SK-N-SH treated with all-trans-retinoic acid at 6 μM for 48 hours (cell line): ENCODE results near the gene CEMP1.

Experiments used
- ATAC-seq: fragments of 200-7000 bp; cut with Tn5 transposase; 3 replicates; pipeline ENCODE4 v1.9.1; 2020; ENCODE audit warnings: mild to moderate bottlenecking, moderate library complexity
- ARNTL ChIP-seq: fragments of 450-650 bp; formaldehyde crosslinking; IDR thresholded peaks from 2 replicates; pipeline ENCODE4 v1.5.0; 2020; ENCODE audit warnings: low read depth, mild to moderate bottlenecking, moderate library complexity, borderline replicate concordance
- BACH2 ChIP-seq: fragments of 250-450 bp; sonication (Bioruptor Pico); IDR thresholded peaks from 2 replicates; pipeline ENCODE4 v1.9.0; 2021; ENCODE audit warnings: mild to moderate bottlenecking, borderline replicate concordance
- CREB5 ChIP-seq: fragments of 250-450 bp; sonication (Bioruptor Pico); IDR thresholded peaks from 2 replicates; pipeline ENCODE4 v1.5.1; 2020; ENCODE audit warnings: low read depth, mild to moderate bottlenecking, moderate library complexity
- CSDC2 ChIP-seq: fragments of 250-450 bp; sonication (Bioruptor Pico); IDR thresholded peaks from 2 replicates; pipeline ENCODE4 v1.5.0; 2020; ENCODE audit warnings: mild to moderate bottlenecking, moderate library complexity
- CSRNP3 ChIP-seq: fragments of 250-450 bp; sonication (Bioruptor Pico); IDR thresholded peaks from 2 replicates; pipeline ENCODE4 v1.5.1; 2021; ENCODE audit warnings: mild to moderate bottlenecking, moderate library complexity
- ESRRG ChIP-seq: fragments of 250-450 bp; sonication (Bioruptor Pico); IDR thresholded peaks from 2 replicates; pipeline ENCODE4 v1.6.1; 2021; ENCODE audit warnings: mild to moderate bottlenecking
- GLIS3 ChIP-seq: fragments of 250-450 bp; sonication (Bioruptor Pico); IDR thresholded peaks from 2 replicates; pipeline ENCODE4 v1.5.0; 2020; ENCODE audit warnings: mild to moderate bottlenecking, moderate library complexity
- ISL1 ChIP-seq: fragments of 250-450 bp; sonication (Bioruptor Pico); IDR thresholded peaks from 2 replicates; pipeline ENCODE4 v2.1.2; 2022; ENCODE audit warnings: mild to moderate bottlenecking, moderate library complexity
- OSR1 ChIP-seq: fragments of 250-450 bp; sonication (Bioruptor Pico); IDR thresholded peaks from 2 replicates; pipeline ENCODE4 v1.8.0; 2022; ENCODE audit warnings: moderate library complexity, mild to moderate bottlenecking, inconsistent platforms
- PATZ1 ChIP-seq: fragments of 250-450 bp; sonication (Bioruptor Pico); IDR thresholded peaks from 2 replicates; pipeline ENCODE4 v1.8.0; 2020; ENCODE audit warnings: mild to moderate bottlenecking, moderate library complexity, borderline replicate concordance
- PPARA ChIP-seq: fragments of 250-450 bp; sonication (Bioruptor Pico); IDR thresholded peaks from 2 replicates; pipeline ENCODE4 v1.5.0; 2020; ENCODE audit warnings: mild to moderate bottlenecking, borderline replicate concordance
- SNAI2 ChIP-seq: fragments of 250-450 bp; sonication (Bioruptor Pico); IDR thresholded peaks from 2 replicates; pipeline ENCODE4 v1.5.0; 2020; ENCODE audit warnings: mild to moderate bottlenecking, moderate library complexity
- TCF4 ChIP-seq: fragments of 250-450 bp; sonication (Bioruptor Pico); IDR thresholded peaks from 2 replicates; pipeline ENCODE4 v1.8.0; 2021; ENCODE audit warnings: mild to moderate bottlenecking, moderate library complexity, borderline replicate concordance
- TSHZ2 ChIP-seq: fragments of 250-450 bp; sonication (Bioruptor Pico); IDR thresholded peaks from 2 replicates; pipeline ENCODE4 v1.5.0; 2020; ENCODE audit warnings: mild to moderate bottlenecking, moderate library complexity
- ZC3H10 ChIP-seq: fragments of 250-450 bp; sonication (Bioruptor Pico); IDR thresholded peaks from 2 replicates; pipeline ENCODE4 v1.5.1; 2021; ENCODE audit warnings: mild to moderate bottlenecking, moderate library complexity
- ZFP3 ChIP-seq: fragments of 250-450 bp; sonication (Bioruptor Pico); IDR thresholded peaks from 2 replicates; pipeline ENCODE4 v1.5.0; 2020; ENCODE audit warnings: mild to moderate bottlenecking, moderate library complexity
- ZFP30 ChIP-seq: fragments of 450-650 bp; formaldehyde crosslinking; IDR thresholded peaks from 2 replicates; pipeline ENCODE4 v1.5.0; 2022; ENCODE audit warnings: mild to moderate bottlenecking, moderate library complexity
- ZNF565 ChIP-seq: fragments of 450-650 bp; formaldehyde crosslinking; conservative IDR thresholded peaks from 2 replicates; pipeline ENCODE4 v1.5.0; 2020; ENCODE audit warnings: low read depth, mild to moderate bottlenecking, moderate library complexity
- ZNF70 ChIP-seq: fragments of 450-650 bp; formaldehyde crosslinking; IDR thresholded peaks from 2 replicates; pipeline ENCODE4 v1.5.0; 2020; ENCODE audit warnings: mild to moderate bottlenecking, moderate library complexity
- ZNF8 ChIP-seq: fragments of 450-650 bp; formaldehyde crosslinking; IDR thresholded peaks from 2 replicates; pipeline ENCODE4 v1.5.0; 2020; ENCODE audit warnings: mild to moderate bottlenecking, moderate library complexity

Gene CEMP1

GRCh38 chr16:2497695-2498484, 33.3 kb downstream of the CEMP1 start:
- ATAC-seq, result no peak
- no peak for TF ChIP-seq TSHZ2
- TF ChIP-seq ZFP3, result no peak
- TF ChIP-seq SNAI2 (CRISPR knock-in tag), result no peak
- no peak for TF ChIP-seq GLIS3
- TF ChIP-seq ESRRG (CRISPR knock-in tag), result no peak
- TF ChIP-seq CSRNP3, result no peak
- TF ChIP-seq PPARA (CRISPR knock-in tag), result no peak

- TF ChIP-seq CREB5 (CRISPR knock-in tag) (no peak), SNAI2 (CRISPR knock-in tag) (0 out of 2 replicates have a peak, but pooled peaks have one; percentile 27)
- ATAC-seq, result no peak
Measured at GRCh38 chr16:2497116-2497630, 34.0 kb downstream of the CEMP1 start.

GRCh38 chr16:2496223-2497115, 34.7 kb downstream of the CEMP1 start:
- TF ChIP-seq ZC3H10 (CRISPR knock-in tag) (no peak), ARNTL (CRISPR knock-in tag) (no peak), TCF4 (CRISPR knock-in tag) (no peak), ZNF565 (CRISPR knock-in tag) (no peak), ZFP30 (CRISPR knock-in tag) (no peak), GLIS3 (no peak), ZNF70 (CRISPR knock-in tag) (no peak)
- TF ChIP-seq, all 23 proteins: peak for 0
- ATAC-seq, result no peak

GRCh38 chr16:2495041-2495440, 36.2 kb downstream of the CEMP1 start:
- no peak for ATAC-seq
- TF ChIP-seq PPARA (CRISPR knock-in tag), result no peak
- no peak for TF ChIP-seq ZC3H10 (CRISPR knock-in tag)
- no peak for TF ChIP-seq GLIS3
- no peak for TF ChIP-seq TCF4 (CRISPR knock-in tag)
- TF ChIP-seq ZFP30 (CRISPR knock-in tag), result no peak

GRCh38 chr16:2494616-2495015, 36.6 kb downstream of the CEMP1 start:
- TF ChIP-seq ZFP30 (CRISPR knock-in tag), result no peak
- TF ChIP-seq GLIS3, result no peak
- TF ChIP-seq OSR1 (CRISPR knock-in tag), result no peak
- no peak for TF ChIP-seq SNAI2 (CRISPR knock-in tag)
- TF ChIP-seq TCF4 (CRISPR knock-in tag), result no peak
- no peak for TF ChIP-seq ZC3H10 (CRISPR knock-in tag)
- no peak for ATAC-seq

GRCh38 chr16:2493605-2494004, 37.6 kb downstream of the CEMP1 start:
- ATAC-seq, result no peak
- no peak for TF ChIP-seq ISL1
- no peak for TF ChIP-seq ZNF8
- no peak for TF ChIP-seq PPARA (CRISPR knock-in tag)
- no peak for TF ChIP-seq ZFP3
- TF ChIP-seq ZFP30 (CRISPR knock-in tag), result no peak
- TF ChIP-seq PATZ1 (CRISPR knock-in tag), result no peak
- TF ChIP-seq OSR1 (CRISPR knock-in tag), result no peak
- no peak for TF ChIP-seq BACH2 (CRISPR knock-in tag)
- TF ChIP-seq ARNTL (CRISPR knock-in tag), result no peak
- no peak for TF ChIP-seq CSDC2
